ENCODE results near the gene ATP5F1E.

DNA sequence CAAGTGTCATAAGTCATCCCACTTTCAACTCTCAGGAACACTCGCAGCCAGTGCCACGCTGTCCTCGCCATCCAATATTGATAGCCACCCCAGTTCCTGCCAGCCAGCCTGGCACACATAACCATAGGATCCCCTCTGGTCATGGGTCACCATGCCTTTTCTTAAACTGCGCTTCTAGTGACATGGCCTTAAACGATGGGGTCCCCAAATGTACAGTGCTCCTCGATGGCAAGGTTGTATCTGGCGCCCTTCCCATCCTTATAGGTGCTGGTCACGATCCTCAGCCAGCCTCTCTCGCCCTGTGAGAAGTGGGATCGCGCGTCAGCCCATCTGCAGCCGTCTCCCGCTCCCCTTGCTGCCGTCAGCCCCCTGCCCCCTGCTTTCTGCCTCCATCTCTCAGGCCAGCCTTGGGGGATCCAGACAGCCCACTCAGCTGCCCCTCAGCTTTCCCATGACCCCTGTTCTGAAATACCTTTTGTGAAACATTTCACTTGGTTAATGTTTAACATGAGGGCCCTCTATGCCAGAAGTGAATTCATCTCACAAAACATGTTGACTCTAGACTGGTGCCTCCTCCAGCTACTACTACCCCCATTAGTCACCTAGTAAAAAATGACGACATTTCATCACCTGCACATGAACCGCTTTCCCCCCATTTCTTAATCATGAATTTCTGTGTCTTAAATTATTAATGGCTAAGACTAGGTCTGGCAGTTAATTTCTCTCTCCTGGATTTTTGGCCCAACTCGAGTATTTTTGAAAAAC, 36.5 kb downstream of the ATP5F1E start:
- no peak for TF ChIP-seq KLF1 (tag by site-specific recombination; IDR thresholded peaks at IDR 0.05)
- no peak for TF ChIP-seq RBAK (tag by site-specific recombination; IDR thresholded peaks at IDR 0.05)
- TF ChIP-seq, protein P1, sequence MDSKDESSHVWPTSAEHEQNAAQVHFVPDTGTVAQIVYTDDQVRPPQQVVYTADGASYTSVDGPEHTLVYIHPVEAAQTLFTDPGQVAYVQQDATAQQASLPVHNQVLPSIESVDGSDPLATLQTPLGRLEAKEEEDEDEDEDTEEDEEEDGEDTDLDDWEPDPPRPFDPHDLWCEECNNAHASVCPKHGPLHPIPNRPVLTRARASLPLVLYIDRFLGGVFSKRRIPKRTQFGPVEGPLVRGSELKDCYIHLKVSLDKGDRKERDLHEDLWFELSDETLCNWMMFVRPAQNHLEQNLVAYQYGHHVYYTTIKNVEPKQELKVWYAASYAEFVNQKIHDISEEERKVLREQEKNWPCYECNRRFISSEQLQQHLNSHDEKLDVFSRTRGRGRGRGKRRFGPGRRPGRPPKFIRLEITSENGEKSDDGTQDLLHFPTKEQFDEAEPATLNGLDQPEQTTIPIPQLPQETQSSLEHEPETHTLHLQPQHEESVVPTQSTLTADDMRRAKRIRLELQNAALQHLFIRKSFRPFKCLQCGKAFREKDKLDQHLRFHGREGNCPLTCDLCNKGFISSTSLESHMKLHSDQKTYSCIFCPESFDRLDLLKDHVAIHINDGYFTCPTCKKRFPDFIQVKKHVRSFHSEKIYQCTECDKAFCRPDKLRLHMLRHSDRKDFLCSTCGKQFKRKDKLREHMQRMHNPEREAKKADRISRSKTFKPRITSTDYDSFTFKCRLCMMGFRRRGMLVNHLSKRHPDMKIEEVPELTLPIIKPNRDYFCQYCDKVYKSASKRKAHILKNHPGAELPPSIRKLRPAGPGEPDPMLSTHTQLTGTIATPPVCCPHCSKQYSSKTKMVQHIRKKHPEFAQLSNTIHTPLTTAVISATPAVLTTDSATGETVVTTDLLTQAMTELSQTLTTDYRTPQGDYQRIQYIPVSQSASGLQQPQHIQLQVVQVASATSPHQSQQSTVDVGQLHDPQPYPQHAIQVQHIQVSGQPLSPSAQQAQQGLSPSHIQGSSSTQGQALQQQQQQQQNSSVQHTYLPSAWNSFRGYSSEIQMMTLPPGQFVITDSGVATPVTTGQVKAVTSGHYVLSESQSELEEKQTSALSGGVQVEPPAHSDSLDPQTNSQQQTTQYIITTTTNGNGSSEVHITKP (tag by site-specific recombination; IDR thresholded peaks at IDR 0.05), result no peak
- TF ChIP-seq ZSCAN30 (tag by site-specific recombination; IDR thresholded peaks at IDR 0.05), result no peak
- TF ChIP-seq, protein P2, sequence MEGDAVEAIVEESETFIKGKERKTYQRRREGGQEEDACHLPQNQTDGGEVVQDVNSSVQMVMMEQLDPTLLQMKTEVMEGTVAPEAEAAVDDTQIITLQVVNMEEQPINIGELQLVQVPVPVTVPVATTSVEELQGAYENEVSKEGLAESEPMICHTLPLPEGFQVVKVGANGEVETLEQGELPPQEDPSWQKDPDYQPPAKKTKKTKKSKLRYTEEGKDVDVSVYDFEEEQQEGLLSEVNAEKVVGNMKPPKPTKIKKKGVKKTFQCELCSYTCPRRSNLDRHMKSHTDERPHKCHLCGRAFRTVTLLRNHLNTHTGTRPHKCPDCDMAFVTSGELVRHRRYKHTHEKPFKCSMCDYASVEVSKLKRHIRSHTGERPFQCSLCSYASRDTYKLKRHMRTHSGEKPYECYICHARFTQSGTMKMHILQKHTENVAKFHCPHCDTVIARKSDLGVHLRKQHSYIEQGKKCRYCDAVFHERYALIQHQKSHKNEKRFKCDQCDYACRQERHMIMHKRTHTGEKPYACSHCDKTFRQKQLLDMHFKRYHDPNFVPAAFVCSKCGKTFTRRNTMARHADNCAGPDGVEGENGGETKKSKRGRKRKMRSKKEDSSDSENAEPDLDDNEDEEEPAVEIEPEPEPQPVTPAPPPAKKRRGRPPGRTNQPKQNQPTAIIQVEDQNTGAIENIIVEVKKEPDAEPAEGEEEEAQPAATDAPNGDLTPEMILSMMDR (tag by site-specific recombination; IDR thresholded peaks at IDR 0.05), result no peak
- no peak for TF ChIP-seq ZNF138 (tag by site-specific recombination; IDR thresholded peaks at IDR 0.05; ENCODE audit: borderline replicate concordance)
- no peak for TF ChIP-seq ZNF785 (tag by site-specific recombination; IDR thresholded peaks at IDR 0.05)
- TF ChIP-seq, protein P3, sequence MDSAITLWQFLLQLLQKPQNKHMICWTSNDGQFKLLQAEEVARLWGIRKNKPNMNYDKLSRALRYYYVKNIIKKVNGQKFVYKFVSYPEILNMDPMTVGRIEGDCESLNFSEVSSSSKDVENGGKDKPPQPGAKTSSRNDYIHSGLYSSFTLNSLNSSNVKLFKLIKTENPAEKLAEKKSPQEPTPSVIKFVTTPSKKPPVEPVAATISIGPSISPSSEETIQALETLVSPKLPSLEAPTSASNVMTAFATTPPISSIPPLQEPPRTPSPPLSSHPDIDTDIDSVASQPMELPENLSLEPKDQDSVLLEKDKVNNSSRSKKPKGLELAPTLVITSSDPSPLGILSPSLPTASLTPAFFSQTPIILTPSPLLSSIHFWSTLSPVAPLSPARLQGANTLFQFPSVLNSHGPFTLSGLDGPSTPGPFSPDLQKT (IDR thresholded peaks at IDR 0.05; ENCODE audit: borderline replicate concordance, low read depth, low read length), result no peak
- TF ChIP-seq ZNF514 (tag by site-specific recombination; IDR thresholded peaks at IDR 0.05), result no peak
- TF ChIP-seq ZFP37 (tag by site-specific recombination; IDR thresholded peaks at IDR 0.05), result no peak

Measured in HEK293 (cell line).